Measurements from ENCODE around the gene LDHD.
A peak's percentile ranks its signal among the peaks of the same experiment; 100 is the strongest.

Gene LDHD

DNA sequence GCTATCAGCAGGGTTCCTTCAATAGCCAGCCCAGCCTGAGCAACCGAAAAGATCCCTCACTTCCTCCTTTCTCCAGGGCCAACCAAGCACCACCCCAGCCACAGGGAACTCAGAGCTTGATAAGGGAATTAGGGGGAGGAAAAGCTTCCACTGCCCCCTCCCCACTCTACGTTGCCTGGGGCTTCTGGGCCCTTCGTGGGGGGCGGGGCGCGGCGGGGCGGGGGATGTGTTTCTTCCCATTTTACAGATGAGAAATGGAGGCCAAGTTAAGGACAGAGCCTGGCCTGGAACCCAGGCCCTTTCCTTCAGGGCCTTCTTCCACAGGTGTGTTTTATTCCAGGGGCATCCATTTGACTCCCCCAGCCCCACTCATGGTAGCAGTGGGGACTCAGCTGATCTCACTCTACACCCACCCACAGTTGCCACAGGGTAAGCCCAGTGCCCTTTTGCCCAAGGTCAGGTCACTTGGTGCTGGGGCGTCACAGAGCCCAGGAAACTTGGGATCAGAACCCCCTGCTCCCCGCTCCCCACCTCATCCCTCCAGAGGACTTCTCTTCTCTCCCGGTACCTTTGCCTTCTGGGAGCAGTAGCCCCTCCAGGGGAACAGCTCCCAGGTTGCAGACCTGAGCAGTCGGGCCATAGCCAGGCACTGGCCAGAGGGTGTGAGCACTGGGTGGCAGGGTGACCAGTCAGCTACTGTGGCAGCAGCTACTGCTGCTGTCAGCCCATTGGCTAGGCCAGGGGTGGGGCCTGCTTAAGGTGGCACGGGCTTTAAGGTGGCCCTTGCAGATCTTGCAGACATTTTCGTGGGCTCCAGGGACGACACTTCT lies at the start of gene LDHD:
Gene LDHD (minus strand): TSS at position 700 of the 830 bp plus-strand sequence. CDS start 60 bp downstream, at position 640.
- H3K9me2 ChIP-seq (replicated peaks; ENCODE audit: insufficient read depth, low read length) = no peaks in the 10 kb centered on the region
- no peak within 1 kb of the TSS for H3K27ac ChIP-seq (ENCODE audit: low read depth, low read length)
- H3K4me2 ChIP-seq (ENCODE audit: low read depth, low read length, poor library complexity, severe bottlenecking) = peak within 1 kb of the TSS; percentile 8
- H3F3A ChIP-seq (ENCODE audit: insufficient read depth) = no peaks in the 10 kb centered on the region
- H3K4me3 ChIP-seq (ENCODE audit: insufficient read depth, low read length, poor library complexity, severe bottlenecking) = no peak within 1 kb of the TSS
- H2AFZ ChIP-seq (ENCODE audit: low read depth, low read length, severe bottlenecking) = no peak within 1 kb of the TSS
- H3K9me3 ChIP-seq (ENCODE audit: insufficient read depth, low read length) = peaks cover under 1% of the 10 kb centered on the region; the same call in 1 of the 2 replicates
- H3K9ac ChIP-seq (ENCODE audit: low read length) = no peak within 1 kb of the TSS
- H3K36me3 ChIP-seq (ENCODE audit: low read length) = no peaks in the 10 kb centered on the region
- no peaks in the 10 kb centered on the region for H3K79me2 ChIP-seq (ENCODE audit: insufficient read depth, low read length)
- TF ChIP-seq, protein P1, sequence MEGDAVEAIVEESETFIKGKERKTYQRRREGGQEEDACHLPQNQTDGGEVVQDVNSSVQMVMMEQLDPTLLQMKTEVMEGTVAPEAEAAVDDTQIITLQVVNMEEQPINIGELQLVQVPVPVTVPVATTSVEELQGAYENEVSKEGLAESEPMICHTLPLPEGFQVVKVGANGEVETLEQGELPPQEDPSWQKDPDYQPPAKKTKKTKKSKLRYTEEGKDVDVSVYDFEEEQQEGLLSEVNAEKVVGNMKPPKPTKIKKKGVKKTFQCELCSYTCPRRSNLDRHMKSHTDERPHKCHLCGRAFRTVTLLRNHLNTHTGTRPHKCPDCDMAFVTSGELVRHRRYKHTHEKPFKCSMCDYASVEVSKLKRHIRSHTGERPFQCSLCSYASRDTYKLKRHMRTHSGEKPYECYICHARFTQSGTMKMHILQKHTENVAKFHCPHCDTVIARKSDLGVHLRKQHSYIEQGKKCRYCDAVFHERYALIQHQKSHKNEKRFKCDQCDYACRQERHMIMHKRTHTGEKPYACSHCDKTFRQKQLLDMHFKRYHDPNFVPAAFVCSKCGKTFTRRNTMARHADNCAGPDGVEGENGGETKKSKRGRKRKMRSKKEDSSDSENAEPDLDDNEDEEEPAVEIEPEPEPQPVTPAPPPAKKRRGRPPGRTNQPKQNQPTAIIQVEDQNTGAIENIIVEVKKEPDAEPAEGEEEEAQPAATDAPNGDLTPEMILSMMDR (IDR thresholded peaks at IDR 0.05; ENCODE audit: insufficient read depth, low read length, poor library complexity, severe bottlenecking) = no peak
- no peak for TF ChIP-seq EZH2phosphoT487 (conservative IDR thresholded peaks at IDR 0.05; ENCODE audit: low read length)
- H4K20me1 ChIP-seq (ENCODE audit: low read depth, low read length) = no peaks in the 10 kb centered on the region
- H3K27me3 ChIP-seq (ENCODE audit: low read length) = no peaks in the 10 kb centered on the region

DNA sequence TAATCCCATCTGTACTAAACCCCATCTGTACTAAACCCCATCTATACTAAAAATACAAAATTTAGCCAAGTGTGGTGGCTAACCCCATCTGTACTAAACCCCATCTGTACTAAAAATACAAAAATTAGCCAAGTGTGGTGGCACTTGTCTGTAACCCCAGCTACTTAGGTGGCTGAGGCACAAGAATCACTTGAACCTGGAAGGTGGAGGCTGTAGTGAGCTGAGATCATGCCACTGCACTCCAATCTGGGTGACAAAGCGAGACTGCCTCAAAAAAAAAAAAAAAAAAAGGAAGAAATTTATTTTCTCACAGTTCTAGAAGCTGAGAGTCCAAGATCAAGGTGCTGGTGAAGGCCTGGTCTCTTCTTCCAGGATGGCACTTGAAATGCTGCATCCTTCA lies 43.8 kb upstream of the LDHD start:
- no peak overlapping the region for H2AFZ ChIP-seq (ENCODE audit: low read depth, low read length, severe bottlenecking)
- no peak overlapping the region for H3K9ac ChIP-seq (ENCODE audit: low read length)
- no peak for TF ChIP-seq EZH2phosphoT487 (conservative IDR thresholded peaks at IDR 0.05; ENCODE audit: low read length)
- TF ChIP-seq, protein P1 (IDR thresholded peaks at IDR 0.05; ENCODE audit: insufficient read depth, low read length, poor library complexity, severe bottlenecking) = no peak
- H3K4me2 ChIP-seq (ENCODE audit: low read depth, low read length, poor library complexity, severe bottlenecking) = no peak overlapping the region
- no peaks in the 10 kb centered on the region for H4K20me1 ChIP-seq (ENCODE audit: low read depth, low read length)
- H3K27ac ChIP-seq (ENCODE audit: low read depth, low read length) = peak overlapping the region; percentile 44
- H3K9me2 ChIP-seq (replicated peaks; ENCODE audit: insufficient read depth, low read length) = no peaks in the 10 kb centered on the region
- H3K79me2 ChIP-seq (ENCODE audit: insufficient read depth, low read length) = peaks cover 57% of the 10 kb centered on the region
- H3K9me3 ChIP-seq (ENCODE audit: insufficient read depth, low read length) = no peaks in the 10 kb centered on the region
- no peaks in the 10 kb centered on the region for H3K27me3 ChIP-seq (ENCODE audit: low read length)
- H3F3A ChIP-seq (ENCODE audit: insufficient read depth) = no peaks in the 10 kb centered on the region
- peaks cover 21% of the 10 kb centered on the region for H3K36me3 ChIP-seq (ENCODE audit: low read length)
- H3K4me3 ChIP-seq (ENCODE audit: insufficient read depth, low read length, poor library complexity, severe bottlenecking) = no peak overlapping the region

DNA sequence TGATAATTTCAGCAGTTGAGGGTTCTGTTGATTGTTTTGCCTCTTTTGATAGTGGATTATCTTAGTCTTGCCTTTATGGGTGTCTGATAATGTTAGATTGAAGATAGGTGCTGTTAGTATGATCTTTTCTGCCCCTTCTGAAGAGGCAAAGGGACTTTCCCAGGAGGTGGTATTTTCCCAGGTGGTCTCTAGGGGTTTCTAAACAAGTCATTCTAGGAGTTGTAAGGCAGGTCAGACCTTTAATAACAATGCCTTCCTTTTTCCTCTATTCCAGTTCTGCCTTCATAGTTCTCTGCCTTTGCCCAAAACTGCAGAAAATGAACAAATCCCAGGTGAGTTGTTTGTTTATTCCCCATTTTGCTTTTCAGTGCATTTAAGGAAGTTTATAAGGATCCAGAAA lies 36.1 kb upstream of the LDHD start:
- Histone ChIP-seq H4K20me1 (ENCODE audit: low read depth, low read length) (no peaks in the 10 kb centered on the region), H3K27ac (ENCODE audit: low read depth, low read length) (no peak overlapping the region), H3K4me2 (ENCODE audit: low read depth, low read length, poor library complexity, severe bottlenecking) (no peak overlapping the region), H3K27me3 (ENCODE audit: low read length) (no peaks in the 10 kb centered on the region), H3K9me2 (replicated peaks; ENCODE audit: insufficient read depth, low read length) (no peaks in the 10 kb centered on the region), H3K4me3 (ENCODE audit: insufficient read depth, low read length, poor library complexity, severe bottlenecking) (no peak overlapping the region), H2AFZ (ENCODE audit: low read depth, low read length, severe bottlenecking) (no peak overlapping the region), H3F3A (ENCODE audit: insufficient read depth) (no peaks in the 10 kb centered on the region), H3K79me2 (ENCODE audit: insufficient read depth, low read length) (peaks cover 70% of the 10 kb centered on the region), H3K9ac (ENCODE audit: low read length) (no peak overlapping the region), H3K9me3 (ENCODE audit: insufficient read depth, low read length) (peaks cover 20% of the 10 kb centered on the region; the same call in 1 of the 2 replicates), H3K36me3 (ENCODE audit: low read length) (peaks cover 37% of the 10 kb centered on the region)
- TF ChIP-seq, protein P1 (IDR thresholded peaks at IDR 0.05; ENCODE audit: insufficient read depth, low read length, poor library complexity, severe bottlenecking) = no peak
- TF ChIP-seq EZH2phosphoT487 (conservative IDR thresholded peaks at IDR 0.05; ENCODE audit: low read length) = no peak

Measured in SU-DHL-6 (cell line).